ENCODE results near the gene PAOX. TPM values are rescaled to one million over a fixed set of nuclear protein-coding genes. Genes with fewer than 3 reads are reported as not detected.
A peak's percentile ranks its signal among the peaks of the same experiment; 100 is the strongest.

The PAOX gene
- total and polyA plus RNA-seq, 2 donors (not counting 1 experiment from before 2014, with no cell fraction given), result 21.1 to 24.9 TPM

DNA sequence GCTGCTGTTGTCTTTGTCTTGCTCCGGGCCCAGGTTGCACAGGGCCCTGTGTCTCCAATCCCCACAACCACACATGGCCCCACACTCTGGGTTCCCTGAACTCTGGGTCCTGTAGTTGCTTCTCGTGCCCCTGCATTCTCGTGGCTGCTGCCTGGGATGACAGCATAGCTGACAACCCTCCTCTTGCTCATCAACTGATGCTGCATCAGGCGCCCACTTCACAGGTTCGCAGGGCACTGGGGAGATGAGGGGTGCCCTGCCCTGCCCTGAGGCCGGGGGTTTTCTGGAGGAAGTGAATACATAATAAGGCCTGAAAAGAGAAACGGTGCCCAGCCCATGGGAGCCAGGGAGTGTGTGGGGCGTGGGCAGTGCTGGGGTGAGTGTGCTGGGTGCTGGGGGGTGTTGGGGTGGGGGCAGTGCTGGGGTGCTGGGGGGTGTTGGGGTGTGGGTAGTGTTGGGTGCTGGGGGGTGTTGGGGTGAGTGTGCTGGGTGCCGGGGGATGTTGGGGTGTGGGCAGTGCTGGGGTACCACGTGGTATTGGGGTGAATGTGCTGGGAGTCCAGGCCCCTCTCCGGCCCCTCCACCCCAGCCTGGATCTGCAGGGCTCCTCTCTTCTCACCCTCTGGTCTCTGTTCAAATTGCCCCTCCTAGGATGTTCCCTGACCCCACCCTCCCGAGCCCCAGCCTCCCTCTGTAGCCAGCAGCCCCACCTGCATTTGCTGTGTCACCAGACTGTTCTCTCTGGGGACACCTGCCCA lies 12.9 kb downstream of the PAOX start:
- Histone ChIP-seq H3K9me3 (ENCODE audit: control extremely low read depth in 1 of 3, control insufficient read depth in 2 of 3, insufficient read depth in 1 of 3, low read length in 2 of 3) (no peaks in the 10 kb centered on the region), H3K27ac (ENCODE audit: low read length in 2 of 2) (peak overlapping the region; percentile 77 to 81), H3K36me3 (replicated peaks in 1 of 2; ENCODE audit: control extremely low read depth in 1 of 2, control insufficient read depth in 1 of 2, extremely low read depth in 1 of 2, insufficient read depth in 2 of 2, low read length in 1 of 2) (peaks cover 0 to 18% of the 10 kb centered on the region in 2 experiments), H3K79me2 (ENCODE audit: control insufficient read depth, insufficient read depth, low read length) (peaks cover 23% of the 10 kb centered on the region), H3K27me3 (replicated peaks in 1 of 4; ENCODE audit: control extremely low read depth in 1 of 4, control insufficient read depth in 3 of 4, insufficient read depth in 4 of 4, low read length in 3 of 4) (no peaks in the 10 kb centered on the region), H3K4me2 (replicated peaks; ENCODE audit: low read depth, low read length, poor library complexity, severe bottlenecking) (peak overlapping the region; percentile 83), H3K9ac (ENCODE audit: low read length) (peak overlapping the region; percentile 23), H2AFZ (ENCODE audit: insufficient read depth, low read depth, low read length, poor library complexity, severe bottlenecking) (peak overlapping the region; percentile 6), H3K4me3 (ENCODE audit: control extremely low read depth in 1 of 5, extremely low read depth in 1 of 5, insufficient read depth in 1 of 5, low read depth in 2 of 5, low read length in 4 of 5) (peak overlapping the region in 3 of 5 experiments; percentile 1 to 38 (median 15)), H3K4me1 (ENCODE audit: control insufficient read depth in 2 of 2, insufficient read depth in 2 of 2, low read length in 2 of 2) (peaks cover 58 to 72% of the 10 kb centered on the region in 2 donors), H4K20me1 (ENCODE audit: control insufficient read depth, insufficient read depth, low read length, poor library complexity, severe bottlenecking) (no peaks in the 10 kb centered on the region)
- no peaks in the 10 kb centered on the region for H3K9me3 Mint-ChIP-seq (ENCODE audit: insufficient read depth)
- peak; percentile 71 for DNase-seq
- H3K27ac Mint-ChIP-seq, result peak overlapping the region; percentile 92
- POLR2A ChIA-PET, result interaction anchor here (0.7 to 2.6 kb wide), 3 partner anchors 11 to 815 kb away, joined by 5 to 12 read pairs (median 11); partner anchors contain the start of gene FUOM
- H3K27me3 Mint-ChIP-seq, result no peaks in the 10 kb centered on the region
- WGBS (ENCODE audit: insufficient coverage), result 47% methylated on average over 6 of the region's 12 CpGs
- intact Hi-C loops (cut with micrococcal nuclease), result loop anchor here (5.0 kb wide), 1 partner anchor 115 kb away; the partner anchor contains the start of gene ADAM8
- CTCF ChIA-PET, result interaction anchor here (0.9 to 3.9 kb wide), 4 partner anchors 14 to 62 kb away, joined by 3 to 13 read pairs (median 9); no protein-coding TSS in a partner anchor
- TF ChIP-seq EZH2 (IDR thresholded peaks at IDR 0.05; ENCODE audit: borderline replicate concordance, insufficient read depth, low read depth, low read length, poor library complexity, severe bottlenecking), result no peak
- TF ChIP-seq, protein P1, sequence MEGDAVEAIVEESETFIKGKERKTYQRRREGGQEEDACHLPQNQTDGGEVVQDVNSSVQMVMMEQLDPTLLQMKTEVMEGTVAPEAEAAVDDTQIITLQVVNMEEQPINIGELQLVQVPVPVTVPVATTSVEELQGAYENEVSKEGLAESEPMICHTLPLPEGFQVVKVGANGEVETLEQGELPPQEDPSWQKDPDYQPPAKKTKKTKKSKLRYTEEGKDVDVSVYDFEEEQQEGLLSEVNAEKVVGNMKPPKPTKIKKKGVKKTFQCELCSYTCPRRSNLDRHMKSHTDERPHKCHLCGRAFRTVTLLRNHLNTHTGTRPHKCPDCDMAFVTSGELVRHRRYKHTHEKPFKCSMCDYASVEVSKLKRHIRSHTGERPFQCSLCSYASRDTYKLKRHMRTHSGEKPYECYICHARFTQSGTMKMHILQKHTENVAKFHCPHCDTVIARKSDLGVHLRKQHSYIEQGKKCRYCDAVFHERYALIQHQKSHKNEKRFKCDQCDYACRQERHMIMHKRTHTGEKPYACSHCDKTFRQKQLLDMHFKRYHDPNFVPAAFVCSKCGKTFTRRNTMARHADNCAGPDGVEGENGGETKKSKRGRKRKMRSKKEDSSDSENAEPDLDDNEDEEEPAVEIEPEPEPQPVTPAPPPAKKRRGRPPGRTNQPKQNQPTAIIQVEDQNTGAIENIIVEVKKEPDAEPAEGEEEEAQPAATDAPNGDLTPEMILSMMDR (IDR thresholded peaks at IDR 0.05), result no peak
- ATAC-seq (ENCODE audit: low read depth), result no peak
- H3K4me3 Mint-ChIP-seq, result peak overlapping the region; percentile 77
- H3K4me1 Mint-ChIP-seq, result peaks cover 65% of the 10 kb centered on the region
